ENCODE data around the gene ROR2.
"Not testable (repeated sequence)": the region's sequence is repeated elsewhere in the genome, so short reads cannot be mapped to it uniquely, and the experiment has no call there.

The ROR2 gene

DNA sequence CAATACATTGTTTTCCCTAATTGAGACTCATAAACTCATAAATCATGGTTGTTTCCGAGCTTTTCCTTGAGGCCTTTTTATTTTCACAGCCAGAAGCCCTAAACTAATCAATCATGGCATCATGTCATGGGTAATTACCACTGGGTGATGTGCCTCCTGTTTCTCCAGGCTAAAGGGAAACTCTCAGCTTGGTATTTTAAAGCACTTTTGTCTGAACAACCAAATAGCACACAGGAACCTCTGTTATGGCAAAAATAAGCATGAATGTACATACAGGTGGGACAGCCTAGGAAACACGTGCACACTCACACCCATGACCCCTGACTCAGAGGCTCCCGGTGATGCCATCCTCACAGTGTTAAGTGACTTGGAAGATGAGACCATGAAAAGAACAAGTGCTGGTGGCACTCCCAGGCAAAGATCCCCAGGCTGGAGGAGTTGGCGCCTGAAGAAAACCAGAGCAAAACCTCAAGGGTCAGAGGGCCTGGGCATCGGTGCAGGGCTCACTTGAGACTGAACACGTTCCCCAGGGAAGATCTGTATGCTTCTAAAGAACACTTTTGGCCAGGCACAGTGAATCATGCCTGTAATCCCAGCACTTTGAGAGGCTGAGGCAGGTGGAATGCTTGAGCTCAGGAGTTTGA, 154.3 kb downstream of the ROR2 start:
- no peak for TF ChIP-seq Cebpa-rat (IDR thresholded peaks at IDR 0.05)
- no peak overlapping the region for H3K4me3 ChIP-seq
- H4K20me1 ChIP-seq, result no peaks in the 10 kb centered on the region
- H3K27ac ChIP-seq, result no peak overlapping the region
- no peaks in the 10 kb centered on the region for H3K9me3 ChIP-seq
- H3K36me3 ChIP-seq, result no peaks in the 10 kb centered on the region
- no peak overlapping the region for H3K4me2 ChIP-seq
- H3K27me3 ChIP-seq, result no peaks in the 10 kb centered on the region
- H3K9ac ChIP-seq, result no peak overlapping the region
- peaks cover 16% of the 10 kb centered on the region for H3K4me1 ChIP-seq

GRCh38 chr9:91793371-91793770, 156.7 kb downstream of the ROR2 start:
- H3K27ac ChIP-seq, H4K20me1 ChIP-seq, H3K36me3 ChIP-seq, H3K4me1 ChIP-seq, H3K4me2 ChIP-seq, H3K9ac ChIP-seq, H3K9me3 ChIP-seq, H3K27me3 ChIP-seq, H3K4me3 ChIP-seq: not testable (repeated sequence)

DNA sequence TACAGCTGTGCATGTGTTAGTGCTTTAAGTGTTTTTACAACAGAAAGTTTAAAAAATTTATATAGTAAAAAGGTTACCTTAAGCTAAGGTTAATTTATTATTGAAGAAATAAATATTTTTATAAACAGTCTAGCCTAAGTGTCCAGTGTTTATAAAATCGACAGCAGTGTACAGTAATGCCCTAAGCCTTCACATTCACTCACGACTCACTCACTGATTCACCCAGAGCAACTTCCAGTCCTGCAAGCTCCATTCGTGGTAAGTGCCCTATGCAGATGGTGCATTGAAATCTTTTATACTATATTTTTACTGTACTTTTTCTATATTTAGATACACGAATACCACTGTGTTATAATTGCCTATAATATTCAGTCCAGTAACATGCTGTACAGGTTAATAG, 159.1 kb downstream of the ROR2 start:
- no peaks in the 10 kb centered on the region for H3K36me3 ChIP-seq
- H3K4me1 ChIP-seq, result no peaks in the 10 kb centered on the region
- peaks cover 17% of the 10 kb centered on the region; the same call in 1 of the 2 replicates for H3K9me3 ChIP-seq
- no peaks in the 10 kb centered on the region for H3K27me3 ChIP-seq
- H3K9ac ChIP-seq, result no peak overlapping the region
- H3K27ac ChIP-seq, result no peak overlapping the region
- no peaks in the 10 kb centered on the region for H4K20me1 ChIP-seq
- H3K4me3 ChIP-seq, result no peak overlapping the region
- TF ChIP-seq Cebpa-rat (IDR thresholded peaks at IDR 0.05), result no peak
- no peak overlapping the region for H3K4me2 ChIP-seq

GRCh38 chr9:91789941-91790340, 160.1 kb downstream of the ROR2 start:
- Histone ChIP-seq H3K27me3 (no peaks in the 10 kb centered on the region), H3K9me3 (peaks cover 17% of the 10 kb centered on the region; the same call in 1 of the 2 replicates), H3K4me2 (no peak overlapping the region), H3K9ac (no peak overlapping the region), H3K27ac (no peak overlapping the region), H4K20me1 (no peaks in the 10 kb centered on the region), H3K36me3 (no peaks in the 10 kb centered on the region), H3K4me1 (no peaks in the 10 kb centered on the region), H3K4me3 (no peak overlapping the region)
- TF ChIP-seq Cebpa-rat (IDR thresholded peaks at IDR 0.05), result no peak

GRCh38 chr9:91787931-91788330, 162.1 kb downstream of the ROR2 start:
- Histone ChIP-seq H4K20me1 (no peaks in the 10 kb centered on the region), H3K36me3 (no peaks in the 10 kb centered on the region), H3K4me2 (no peak overlapping the region), H3K4me3 (no peak overlapping the region), H3K27ac (no peak overlapping the region), H3K9ac (no peak overlapping the region), H3K27me3 (no peaks in the 10 kb centered on the region), H3K4me1 (peaks cover under 1% of the 10 kb centered on the region), H3K9me3 (peaks cover 31% of the 10 kb centered on the region)
- TF ChIP-seq Cebpa-rat (IDR thresholded peaks at IDR 0.05), result no peak

GRCh38 chr9:91786132-91786896, 163.7 kb downstream of the ROR2 start:
- Histone ChIP-seq H4K20me1 (no peaks in the 10 kb centered on the region), H3K9ac (no peak overlapping the region), H3K4me1 (peaks cover 8% of the 10 kb centered on the region), H3K27ac (no peak overlapping the region), H3K9me3 (peaks cover 34% of the 10 kb centered on the region), H3K4me3 (no peak overlapping the region), H3K4me2 (no peak overlapping the region), H3K36me3 (no peaks in the 10 kb centered on the region), H3K27me3 (no peaks in the 10 kb centered on the region)
- TF ChIP-seq Cebpa-rat (IDR thresholded peaks at IDR 0.05), result no peak

GRCh38 chr9:91785447-91785842, 164.6 kb downstream of the ROR2 start:
- H3K9me3 ChIP-seq, result peaks cover 34% of the 10 kb centered on the region
- H3K36me3 ChIP-seq, result no peaks in the 10 kb centered on the region
- H3K4me1 ChIP-seq, result peaks cover 8% of the 10 kb centered on the region
- no peaks in the 10 kb centered on the region for H3K27me3 ChIP-seq
- no peaks in the 10 kb centered on the region for H4K20me1 ChIP-seq
- H3K27ac ChIP-seq, result no peak overlapping the region
- no peak overlapping the region for H3K4me3 ChIP-seq
- TF ChIP-seq Cebpa-rat (IDR thresholded peaks at IDR 0.05), result no peak
- H3K4me2 ChIP-seq, result no peak overlapping the region
- H3K9ac ChIP-seq, result no peak overlapping the region

- peaks cover 34% of the 10 kb centered on the region for H3K9me3 ChIP-seq
- H3K9ac ChIP-seq, result no peak overlapping the region
- H3K4me3 ChIP-seq, result no peak overlapping the region
- peaks cover 8% of the 10 kb centered on the region for H3K4me1 ChIP-seq
- no peak overlapping the region for H3K4me2 ChIP-seq
- no peaks in the 10 kb centered on the region for H4K20me1 ChIP-seq
- no peaks in the 10 kb centered on the region for H3K27me3 ChIP-seq
- no peak for TF ChIP-seq Cebpa-rat (IDR thresholded peaks at IDR 0.05)
- H3K27ac ChIP-seq, result no peak overlapping the region
- no peaks in the 10 kb centered on the region for H3K36me3 ChIP-seq
These were observed 165.2 kb downstream of the ROR2 start for GRCh38 chr9:91784673-91785446.

- H3K4me1 ChIP-seq, result peaks cover 8% of the 10 kb centered on the region
- no peak for TF ChIP-seq Cebpa-rat (IDR thresholded peaks at IDR 0.05)
- no peaks in the 10 kb centered on the region for H3K36me3 ChIP-seq
- no peaks in the 10 kb centered on the region for H4K20me1 ChIP-seq
- no peak overlapping the region for H3K27ac ChIP-seq
- no peaks in the 10 kb centered on the region for H3K27me3 ChIP-seq
- no peak overlapping the region for H3K4me3 ChIP-seq
- H3K9ac ChIP-seq, result no peak overlapping the region
- no peak overlapping the region for H3K4me2 ChIP-seq
- H3K9me3 ChIP-seq, result peaks cover 34% of the 10 kb centered on the region
These were observed 166.0 kb downstream of the ROR2 start for GRCh38 chr9:91783876-91784672.

Measured in BLaER1 (cell line).